ENCODE data around the gene TMEM144. TPM values are rescaled to one million over a fixed set of nuclear protein-coding genes. Genes with fewer than 3 reads are reported as not detected.
"Not testable (repeated sequence)": the region's sequence is repeated elsewhere in the genome, so short reads cannot be mapped to it uniquely, and the experiment has no call there.

The TMEM144 gene
- total RNA-seq, 4 donors from 2014 or later, result 0.51 to 2.9 (median 2.3) TPM

GRCh38 chr4:158268553-158268952, 58.3 kb downstream of the TMEM144 start:
- ATAC-seq, result no peak
- no peak for TF ChIP-seq CTCF (IDR thresholded peaks at IDR 0.05 in 4 of 5, conservative IDR thresholded peaks at IDR 0.05 in 1 of 5)
- no peak for TF ChIP-seq POLR2A (IDR thresholded peaks at IDR 0.05)
- Histone ChIP-seq H3K4me1 (no peaks in the 10 kb centered on the region), H3K27ac (no peak overlapping the region), H3K36me3 (no peaks in the 10 kb centered on the region), H3K27me3 (no peaks in the 10 kb centered on the region), H3K9me3 (no peaks in the 10 kb centered on the region), H3K4me3 (no peak overlapping the region)
- in situ Hi-C loops (cut with MboI; ENCODE audit: low sequenced_read_pairs in 4 of 4), result no loop called here
- no peak for DNase-seq
- intact Hi-C loops (cut with DNase I; ENCODE audit: low total_unique reads), result no loop called here

- no peaks in the 10 kb centered on the region for H3K36me3 ChIP-seq
- DNase-seq (no peak), ATAC-seq (no peak)
- H3K4me1 ChIP-seq, result no peaks in the 10 kb centered on the region
- no peak overlapping the region for H3K27ac ChIP-seq
- in situ Hi-C loops (cut with MboI; ENCODE audit: low sequenced_read_pairs in 4 of 4), result no loop called here
- intact Hi-C loops (cut with DNase I; ENCODE audit: low total_unique reads), result no loop called here
- no peaks in the 10 kb centered on the region for H3K9me3 ChIP-seq
- H3K27me3 ChIP-seq, result no peaks in the 10 kb centered on the region
- TF ChIP-seq CTCF (IDR thresholded peaks at IDR 0.05 in 4 of 5, conservative IDR thresholded peaks at IDR 0.05 in 1 of 5), result no peak
- TF ChIP-seq POLR2A (IDR thresholded peaks at IDR 0.05), result no peak
- no peak overlapping the region for H3K4me3 ChIP-seq
These were observed 64.3 kb downstream of the TMEM144 start for GRCh38 chr4:158274636-158275035.

GRCh38 chr4:158277558-158277957, 67.3 kb downstream of the TMEM144 start:
- H3K27me3 ChIP-seq, result no peaks in the 10 kb centered on the region
- H3K36me3 ChIP-seq, result no peaks in the 10 kb centered on the region
- no peak for ATAC-seq
- no peaks in the 10 kb centered on the region for H3K9me3 ChIP-seq
- in situ Hi-C loops (cut with MboI; ENCODE audit: low sequenced_read_pairs in 4 of 4) (no loop called here), intact Hi-C loops (cut with DNase I; ENCODE audit: low total_unique reads) (no loop called here)
- no peak for DNase-seq
- TF ChIP-seq POLR2A (IDR thresholded peaks at IDR 0.05) (no peak), CTCF (IDR thresholded peaks at IDR 0.05 in 4 of 5, conservative IDR thresholded peaks at IDR 0.05 in 1 of 5) (no peak)
- no peak overlapping the region for H3K27ac ChIP-seq
- H3K4me1 ChIP-seq, result no peaks in the 10 kb centered on the region
- H3K4me3 ChIP-seq, result no peak overlapping the region

GRCh38 chr4:158279052-158279451, 68.8 kb downstream of the TMEM144 start:
- H3K27me3 ChIP-seq; intact Hi-C loops (cut with DNase I; ENCODE audit: low total_unique reads); H3K36me3 ChIP-seq; H3K4me3 ChIP-seq; H3K9me3 ChIP-seq; H3K4me1 ChIP-seq; DNase-seq; in situ Hi-C loops (cut with MboI; ENCODE audit: low sequenced_read_pairs in 4 of 4); ATAC-seq; H3K27ac ChIP-seq: not testable (repeated sequence)

- in situ Hi-C loops (cut with MboI; ENCODE audit: low sequenced_read_pairs in 4 of 4) (no loop called here), intact Hi-C loops (cut with DNase I; ENCODE audit: low total_unique reads) (no loop called here)
- TF ChIP-seq CTCF (IDR thresholded peaks at IDR 0.05 in 4 of 5, conservative IDR thresholded peaks at IDR 0.05 in 1 of 5) (no peak), POLR2A (IDR thresholded peaks at IDR 0.05) (no peak)
- ATAC-seq (no peak), DNase-seq (no peak)
- Histone ChIP-seq H3K9me3 (no peaks in the 10 kb centered on the region), H3K4me3 (no peak overlapping the region), H3K27me3 (no peaks in the 10 kb centered on the region), H3K27ac (no peak overlapping the region), H3K36me3 (no peaks in the 10 kb centered on the region), H3K4me1 (no peaks in the 10 kb centered on the region)
These were observed 70.6 kb downstream of the TMEM144 start for GRCh38 chr4:158280856-158281255.

Measured in gastrocnemius medialis (tissue), 4 donors.